Measurements from ENCODE around the gene SYNE3. TPM values are rescaled to one million over a fixed set of nuclear protein-coding genes. Genes with fewer than 3 reads are reported as not detected.

Gene SYNE3
- total RNA-seq, 6 experiments from 2014 or later = 14.8 to 20.4 (median 16.3) TPM

DNA sequence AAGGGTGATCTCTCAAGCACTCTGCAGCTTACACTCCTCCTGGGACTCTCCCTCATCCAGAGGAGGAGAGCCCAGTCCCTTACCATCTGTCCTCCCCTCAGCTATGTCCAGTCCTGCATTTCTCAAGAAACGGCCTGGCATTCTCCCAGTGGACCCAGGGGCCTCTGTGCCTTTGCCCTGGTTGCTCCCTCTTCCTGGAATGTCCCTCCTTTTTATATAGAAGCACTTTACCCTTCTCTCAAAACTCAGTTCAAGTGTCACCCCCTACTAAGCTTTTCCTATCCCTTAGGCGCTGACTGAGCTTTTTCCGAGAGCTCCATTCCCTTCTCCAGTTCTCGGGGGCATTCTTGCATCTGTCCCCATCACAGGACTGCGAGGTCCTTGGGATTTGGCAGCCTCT lies 9.5 kb upstream of the SYNE3 start:
- Mint-ChIP-seq H3K4me3 (no peak overlapping the region), H3K27ac (peak overlapping the region; percentile 93)
- TF ChIP-seq, protein P1, sequence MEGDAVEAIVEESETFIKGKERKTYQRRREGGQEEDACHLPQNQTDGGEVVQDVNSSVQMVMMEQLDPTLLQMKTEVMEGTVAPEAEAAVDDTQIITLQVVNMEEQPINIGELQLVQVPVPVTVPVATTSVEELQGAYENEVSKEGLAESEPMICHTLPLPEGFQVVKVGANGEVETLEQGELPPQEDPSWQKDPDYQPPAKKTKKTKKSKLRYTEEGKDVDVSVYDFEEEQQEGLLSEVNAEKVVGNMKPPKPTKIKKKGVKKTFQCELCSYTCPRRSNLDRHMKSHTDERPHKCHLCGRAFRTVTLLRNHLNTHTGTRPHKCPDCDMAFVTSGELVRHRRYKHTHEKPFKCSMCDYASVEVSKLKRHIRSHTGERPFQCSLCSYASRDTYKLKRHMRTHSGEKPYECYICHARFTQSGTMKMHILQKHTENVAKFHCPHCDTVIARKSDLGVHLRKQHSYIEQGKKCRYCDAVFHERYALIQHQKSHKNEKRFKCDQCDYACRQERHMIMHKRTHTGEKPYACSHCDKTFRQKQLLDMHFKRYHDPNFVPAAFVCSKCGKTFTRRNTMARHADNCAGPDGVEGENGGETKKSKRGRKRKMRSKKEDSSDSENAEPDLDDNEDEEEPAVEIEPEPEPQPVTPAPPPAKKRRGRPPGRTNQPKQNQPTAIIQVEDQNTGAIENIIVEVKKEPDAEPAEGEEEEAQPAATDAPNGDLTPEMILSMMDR (IDR thresholded peaks at IDR 0.05) = no peak

DNA sequence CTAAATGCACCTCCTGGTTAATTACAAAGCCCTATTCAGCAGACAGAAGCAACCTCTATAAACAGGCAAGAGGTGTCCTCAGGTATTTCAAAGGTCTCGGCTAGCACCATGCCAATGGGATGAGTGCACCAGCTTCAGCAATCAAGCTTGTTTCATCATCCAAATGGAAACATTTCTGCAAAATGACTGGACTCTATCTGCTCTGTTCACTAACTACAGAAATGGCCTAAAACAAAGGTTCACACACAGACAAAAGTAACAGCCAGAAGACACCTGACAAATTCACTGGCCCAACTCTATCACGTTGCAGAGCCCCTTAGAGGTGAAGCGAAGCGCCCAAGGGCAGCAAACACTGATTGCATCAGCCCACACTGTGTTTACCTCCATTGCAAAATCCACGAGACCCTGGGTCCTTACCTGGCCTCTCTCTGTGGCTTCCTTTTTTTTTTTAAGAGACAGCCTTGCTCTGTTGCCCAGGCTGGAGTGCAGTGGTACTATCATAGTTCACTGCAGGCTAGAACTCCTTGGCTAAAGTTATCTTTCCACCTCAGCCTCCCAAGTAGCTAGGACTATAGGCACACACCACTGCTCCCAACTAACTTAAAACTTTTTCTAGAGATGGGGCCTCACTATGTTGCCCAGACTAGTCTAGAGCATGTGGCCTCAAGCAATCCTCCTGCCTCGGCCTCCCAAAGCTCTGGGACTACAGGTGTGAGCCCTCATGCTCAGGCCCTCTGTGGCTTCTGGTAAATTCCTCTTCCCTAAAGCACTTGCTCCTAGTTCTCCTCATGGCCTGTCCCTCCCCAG lies 8.5 kb upstream of the SYNE3 start:
- TF ChIP-seq, protein P1 (IDR thresholded peaks at IDR 0.05) = no peak
- peaks cover 82% of the 10 kb centered on the region for H3K4me1 Mint-ChIP-seq (ENCODE audit: low read depth)
- H3K4me3 Mint-ChIP-seq = no peak overlapping the region; the same call in 1 of the 2 replicates
- no peaks in the 10 kb centered on the region; the same call in 1 of the 2 replicates for H3K27me3 Mint-ChIP-seq (ENCODE audit: insufficient read depth)
- DNase-seq = peak; percentile 49
- no peaks in the 10 kb centered on the region for H3K36me3 Mint-ChIP-seq (ENCODE audit: low read depth)
- H3K9me3 Mint-ChIP-seq = no peaks in the 10 kb centered on the region
- peak overlapping the region; percentile 93 for H3K27ac Mint-ChIP-seq

More for the DNA sequence above, 9.5 kb upstream of the SYNE3 start:
- Mint-ChIP-seq H3K4me1 (ENCODE audit: low read depth) (peaks cover 86% of the 10 kb centered on the region), H3K27me3 (ENCODE audit: insufficient read depth) (no peaks in the 10 kb centered on the region; the same call in 1 of the 2 replicates), H3K9me3 (no peaks in the 10 kb centered on the region), H3K36me3 (ENCODE audit: low read depth) (no peaks in the 10 kb centered on the region; the same call in 1 of the 2 replicates)
- no peak for DNase-seq

DNA sequence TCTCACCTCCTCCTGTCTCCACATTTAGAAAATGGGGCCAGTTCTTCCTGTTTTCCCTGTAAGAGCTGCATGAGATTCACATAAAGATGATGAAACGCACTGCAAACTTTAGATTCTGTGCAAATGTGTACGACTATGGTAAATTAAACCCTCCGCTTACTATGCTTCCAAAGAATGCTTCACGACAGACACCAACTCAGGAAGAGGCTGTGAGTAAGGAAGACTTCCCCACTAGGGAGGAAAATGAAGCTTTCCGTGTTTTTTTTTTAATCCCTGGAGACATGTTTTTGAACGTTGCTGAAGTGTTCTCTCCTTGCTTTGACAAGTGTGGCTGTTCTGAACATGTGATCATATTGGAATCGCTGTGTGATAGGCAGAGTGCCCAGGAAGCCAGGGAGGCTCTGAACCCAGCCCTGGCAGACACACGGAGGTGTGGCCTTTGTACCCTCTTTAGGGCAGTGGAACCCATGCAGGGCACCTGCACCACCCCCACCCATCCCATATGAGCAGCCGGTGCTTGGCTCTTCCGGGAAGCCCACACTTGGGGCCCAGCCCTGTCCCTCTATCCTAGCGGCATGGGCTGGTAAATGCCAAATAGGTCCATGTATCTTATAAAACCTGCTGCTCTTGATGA lies 7.5 kb upstream of the SYNE3 start:
- H3K4me3 Mint-ChIP-seq = peak overlapping the region; percentile 75
- no peaks in the 10 kb centered on the region; the same call in 1 of the 2 replicates for H3K27me3 Mint-ChIP-seq (ENCODE audit: insufficient read depth)
- H3K27ac Mint-ChIP-seq = peak overlapping the region; percentile 93
- TF ChIP-seq, protein P1 (IDR thresholded peaks at IDR 0.05) = no peak
- peaks cover 83% of the 10 kb centered on the region for H3K4me1 Mint-ChIP-seq (ENCODE audit: low read depth)
- no peaks in the 10 kb centered on the region for H3K36me3 Mint-ChIP-seq (ENCODE audit: low read depth)
- peak; percentile 79 for DNase-seq
- H3K9me3 Mint-ChIP-seq = no peaks in the 10 kb centered on the region

DNA sequence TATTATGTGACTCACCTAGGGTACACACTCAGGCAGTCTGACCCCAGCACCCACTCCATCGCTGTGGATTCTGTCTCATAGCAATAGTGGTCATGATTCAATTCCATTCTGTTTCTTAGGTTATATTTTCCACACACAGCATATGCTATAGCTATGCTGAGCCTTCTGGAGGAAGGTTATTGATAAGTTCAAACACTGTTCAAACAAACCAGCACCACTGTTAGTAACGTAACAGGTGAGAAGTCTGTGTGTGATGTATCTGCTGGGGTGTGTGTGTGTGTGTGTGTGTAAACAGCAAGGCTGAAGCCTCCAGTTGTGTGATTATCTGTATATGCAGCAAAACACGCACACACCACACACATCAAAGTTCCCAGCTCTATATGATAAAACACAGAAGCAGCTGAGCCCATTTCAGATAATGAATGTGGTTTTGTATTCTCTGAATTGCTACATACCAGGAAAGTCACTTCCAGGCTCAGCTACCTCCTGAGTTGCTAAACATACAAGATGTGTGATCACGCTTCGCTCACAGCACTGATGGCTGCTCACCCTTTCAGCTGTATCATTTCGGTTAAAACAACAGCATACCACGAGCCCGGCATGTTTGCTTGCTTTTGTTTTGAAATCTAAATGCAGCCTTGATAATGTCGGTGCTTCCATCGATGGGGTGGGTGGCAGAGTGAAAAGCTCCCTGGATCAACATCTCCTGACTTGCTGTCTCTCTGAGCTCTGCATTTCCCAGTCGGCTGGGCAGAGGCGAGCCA lies 6.8 kb upstream of the SYNE3 start:
- Mint-ChIP-seq H3K4me3 (peak overlapping the region; percentile 75), H3K4me1 (ENCODE audit: low read depth) (peaks cover 83% of the 10 kb centered on the region), H3K36me3 (ENCODE audit: low read depth) (no peaks in the 10 kb centered on the region), H3K27me3 (ENCODE audit: insufficient read depth) (no peaks in the 10 kb centered on the region; the same call in 1 of the 2 replicates), H3K27ac (peak overlapping the region; percentile 93), H3K9me3 (no peaks in the 10 kb centered on the region)
- no peak for DNase-seq
- TF ChIP-seq, protein P1 (IDR thresholded peaks at IDR 0.05) = no peak

DNA sequence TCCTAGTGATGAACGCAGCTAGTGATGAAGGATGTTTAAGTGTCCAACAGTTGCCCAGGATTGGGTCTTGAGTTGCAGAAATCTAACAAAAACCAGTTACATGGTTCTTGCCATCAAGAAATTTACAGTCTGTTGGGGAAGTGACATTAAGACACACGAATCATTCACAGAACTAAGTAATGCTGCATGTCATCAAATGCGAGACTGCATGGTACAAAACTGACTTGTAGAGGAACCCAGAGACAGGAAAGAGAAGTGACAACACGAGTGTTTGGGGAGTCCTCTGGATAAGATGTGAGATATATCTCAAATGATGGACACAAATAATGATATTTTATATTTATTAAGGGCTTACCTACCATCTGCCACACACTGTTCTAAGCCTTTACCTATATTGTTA lies 6.1 kb upstream of the SYNE3 start:
- Mint-ChIP-seq H3K36me3 (ENCODE audit: low read depth) (no peaks in the 10 kb centered on the region), H3K4me3 (no peak overlapping the region), H3K27ac (peak overlapping the region; percentile 93), H3K9me3 (no peaks in the 10 kb centered on the region), H3K27me3 (ENCODE audit: insufficient read depth) (no peaks in the 10 kb centered on the region; the same call in 1 of the 2 replicates), H3K4me1 (ENCODE audit: low read depth) (peaks cover 87% of the 10 kb centered on the region)
- DNase-seq = no peak
- TF ChIP-seq, protein P1 (IDR thresholded peaks at IDR 0.05) = no peak

All from HFFc6 (cell line).